ENCODE data around the gene TTC23. TPM values are rescaled to one million over a fixed set of nuclear protein-coding genes. Genes with fewer than 3 reads are reported as not detected.

Gene TTC23
- total RNA-seq, 4 donors from 2014 or later, result 12.1 to 27.7 (median 21.5) TPM

- H3K27me3 ChIP-seq, result peaks cover 0 to 60% (median 0%) of the 10 kb centered on the region in 4 donors
- H3K27ac ChIP-seq, result peak overlapping the region; percentile 65 to 89 (median 82)
- intact Hi-C loops (cut with DNase I), result no loop called here
- H3K36me3 ChIP-seq, result no peaks in the 10 kb centered on the region
- H3K4me1 ChIP-seq, result peaks cover 0 to 34% (median 15%) of the 10 kb centered on the region in 3 donors
- TF ChIP-seq CTCF (IDR thresholded peaks at IDR 0.05) (no peak), POLR2A (IDR thresholded peaks at IDR 0.05) (no peak)
- 43 to 70% methylated on average over 13 to 14 of the region's 15 CpGs for WGBS, 2 donors
- no peaks in the 10 kb centered on the region for H3K9me3 ChIP-seq
- no peak for DNase-seq
- H3K4me3 ChIP-seq, result peak overlapping the region; percentile 43 to 66 (median 56)
Measured at GRCh38 chr15:99106417-99107220, 142.8 kb downstream of the TTC23 start.

- Histone ChIP-seq H3K27me3 (peaks cover 0 to 68% (median 0%) of the 10 kb centered on the region in 4 donors), H3K36me3 (no peaks in the 10 kb centered on the region), H3K27ac (peak overlapping the region; percentile 65 to 89 (median 82)), H3K9me3 (no peaks in the 10 kb centered on the region), H3K4me1 (peaks cover 0 to 27% (median 15%) of the 10 kb centered on the region in 3 donors), H3K4me3 (peak overlapping the region; percentile 43 to 66 (median 56))
- 8 to 22% methylated on average over 11 to 14 of the region's 116 CpGs for WGBS, 2 donors
- intact Hi-C loops (cut with DNase I), result no loop called here
- TF ChIP-seq POLR2A (IDR thresholded peaks at IDR 0.05) (no peak), CTCF (IDR thresholded peaks at IDR 0.05) (peak in 1 of 6 experiments; percentile 1)
- no peak for DNase-seq
Measured at GRCh38 chr15:99105514-99106341, 143.7 kb downstream of the TTC23 start.

GRCh38 chr15:99104788-99105513 lies 144.4 kb downstream of the TTC23 start, which contains the start of gene SYNM:
Gene SYNM, plus strand, starts transcription at chr15:99105080. Its CDS starts 120 bp downstream, at chr15:99105200.
- WGBS, 2 donors, result 0 to 16% methylated on average over 4 to 5 of the region's 91 CpGs
- intact Hi-C loops (cut with DNase I), result loop anchor here (5.0 kb wide), 1 partner anchor 107 kb away; no protein-coding TSS in a partner anchor
- peak within 1 kb of the TSS; percentile 43 to 66 (median 56) for H3K4me3 ChIP-seq
- peaks cover 4 to 35% (median 21%) of the 10 kb centered on the region in 3 donors for H3K4me1 ChIP-seq
- TF ChIP-seq POLR2A (IDR thresholded peaks at IDR 0.05), result peak in 2 of 4 donors; percentile 74 to 89
- TF ChIP-seq CTCF (IDR thresholded peaks at IDR 0.05), result peak; percentile 59 to 89 (median 84)
- H3K36me3 ChIP-seq, result no peaks in the 10 kb centered on the region
- no peak for DNase-seq
- peaks cover 0 to 76% (median 0%) of the 10 kb centered on the region in 4 donors for H3K27me3 ChIP-seq
- H3K27ac ChIP-seq, result peak within 1 kb of the TSS; percentile 65 to 89 (median 82)
- no peaks in the 10 kb centered on the region for H3K9me3 ChIP-seq

- 92% methylated on average over 2 of the region's 2 CpGs; no CpG with 5 or more reads in 1 of the 2 donors for WGBS, 2 donors
- Histone ChIP-seq H3K36me3 (no peaks in the 10 kb centered on the region), H3K9me3 (no peaks in the 10 kb centered on the region), H3K4me3 (no peak overlapping the region), H3K27me3 (peaks cover 0 to 88% (median 0%) of the 10 kb centered on the region in 4 donors), H3K4me1 (peaks cover 4 to 29% (median 21%) of the 10 kb centered on the region in 3 donors), H3K27ac (no peak overlapping the region)
- no peak for TF ChIP-seq POLR2A (IDR thresholded peaks at IDR 0.05)
- TF ChIP-seq CTCF (IDR thresholded peaks at IDR 0.05), result no peak
- DNase-seq, result no peak
- intact Hi-C loops (cut with DNase I), result loop anchor here (5.0 kb wide), 1 partner anchor 109 kb away; no protein-coding TSS in a partner anchor
Measured at GRCh38 chr15:99103279-99103678, 146.1 kb downstream of the TTC23 start.

All from esophagus squamous epithelium (tissue), 5 donors.